Esophagus (tissue), 2 donors: ENCODE results near the gene CDCP1. TPM values are rescaled to one million over a fixed set of nuclear protein-coding genes. Genes with fewer than 3 reads are reported as not detected.
"Not testable (repeated sequence)": the region's sequence is repeated elsewhere in the genome, so short reads cannot be mapped to it uniquely, and the experiment has no call there.

Source experiments
- H3K27ac ChIP-seq, 2 donors: one replicate each; pipeline ENCODE4 v1.5.1; 2013; ENCODE audit warnings: low read depth in 2 of 2, mild to moderate bottlenecking in 2 of 2, inconsistent platforms in 1 of 2, low read length in 1 of 2, moderate library complexity in 1 of 2
- H3K27me3 ChIP-seq, 2 donors: one replicate each; pipeline ENCODE4 v1.6.1; 2013; ENCODE audit warnings: low read length in 2 of 2, control low read depth in 1 of 2, mild to moderate bottlenecking in 1 of 2; ENCODE audit not compliant: insufficient read depth in 2 of 2, control insufficient read depth in 1 of 2
- H3K36me3 ChIP-seq, 2 donors: one replicate each; pipeline ENCODE4 v1.6.1; 2013; ENCODE audit warnings: low read length in 1 of 2; ENCODE audit not compliant: control insufficient read depth in 2 of 2, insufficient read depth in 2 of 2
- H3K4me1 ChIP-seq, 2 donors: one replicate each; pipeline ENCODE4 v1.6.1; 2013; ENCODE audit warnings: low read length in 1 of 2; ENCODE audit not compliant: control insufficient read depth in 2 of 2, insufficient read depth in 2 of 2
- H3K4me3 ChIP-seq, 2 donors: one replicate each; pipeline ENCODE4 v1.5.1; 2013; ENCODE audit warnings: low read length in 2 of 2, mild to moderate bottlenecking in 2 of 2, low read depth in 1 of 2, moderate library complexity in 1 of 2
- H3K9me3 ChIP-seq, 2 donors: one replicate each; pipeline ENCODE4 v1.6.1; 2013; ENCODE audit warnings: mild to moderate bottlenecking in 2 of 2, low read depth in 1 of 2, low read length in 1 of 2, moderate library complexity in 1 of 2; ENCODE audit not compliant: control insufficient read depth in 2 of 2, insufficient read depth in 1 of 2
- WGBS, 2 donors: extraction: QIAGEN DNeasy Blood & Tissue Kit; methylation state at CpG; one replicate each; pipeline ENCODE4 v1.1.7; 2013; 5-methylcytosine and 5-hydroxymethylcytosine counted together
- polyA plus RNA-seq, 2 donors: library from polyadenylated mRNA; stranded (reverse); fragments of 200-250 nt; gene quantifications; one replicate each; pipeline ENCODE4 v1.2.3, GENCODE V29; 2013
- donor health status: healthy with polysubstance abuse.
- donor health status: Bipolar disorder and iron deficiency.

Gene CDCP1
- polyA plus RNA-seq, 2 donors, result 21.0 to 24.3 TPM

DNA sequence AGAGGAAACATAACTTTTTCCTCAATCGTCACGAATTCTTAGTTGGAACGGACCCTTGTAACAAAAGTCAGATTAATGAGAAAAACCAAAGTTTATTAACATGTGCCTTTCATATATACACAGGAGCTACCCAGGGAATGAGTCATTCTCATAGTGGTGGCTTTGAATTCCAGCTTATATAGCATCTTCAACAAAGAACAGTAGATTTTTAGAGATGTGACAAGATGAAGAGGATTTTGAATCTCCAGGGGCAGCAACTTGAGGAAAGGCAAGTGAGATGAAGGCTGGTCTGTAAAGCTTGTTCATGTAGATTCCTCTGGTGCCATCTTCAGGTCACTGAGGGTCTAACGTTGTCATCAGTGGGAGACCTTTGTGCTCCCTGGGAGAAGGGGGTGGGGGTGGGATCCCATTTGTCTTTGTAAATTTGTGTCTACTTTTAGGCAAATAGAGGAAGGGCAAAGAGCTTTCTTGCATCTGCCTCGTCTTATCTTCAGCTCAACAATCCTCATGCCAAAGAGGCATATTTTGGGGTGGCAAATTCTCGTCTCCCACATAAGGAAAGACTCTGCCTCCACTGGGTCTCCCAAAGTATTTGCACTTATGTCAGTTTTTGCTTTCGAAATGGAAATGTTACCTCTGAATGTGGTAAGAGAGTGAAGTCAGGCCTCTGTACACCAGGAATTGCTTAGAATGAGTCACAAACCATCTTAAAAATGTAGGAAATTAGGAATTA lies 90.6 kb downstream of the CDCP1 start:
- H3K4me3 ChIP-seq, result no peak overlapping the region
- WGBS, 2 donors, result 67 to 73% methylated on average over 7 of the region's 7 CpGs
- no peaks in the 10 kb centered on the region for H3K4me1 ChIP-seq
- no peak overlapping the region for H3K27ac ChIP-seq
- no peaks in the 10 kb centered on the region for H3K9me3 ChIP-seq
- no peaks in the 10 kb centered on the region for H3K36me3 ChIP-seq
- H3K27me3 ChIP-seq, result no peaks in the 10 kb centered on the region

GRCh38 chr3:45055032-45055410 lies 91.2 kb downstream of the CDCP1 start:
- no peaks in the 10 kb centered on the region for H3K27me3 ChIP-seq
- WGBS, 2 donors, result 42 to 54% methylated on average over 2 of the region's 2 CpGs
- H3K4me1 ChIP-seq, result no peaks in the 10 kb centered on the region
- no peaks in the 10 kb centered on the region for H3K9me3 ChIP-seq
- no peak overlapping the region for H3K27ac ChIP-seq
- no peaks in the 10 kb centered on the region for H3K36me3 ChIP-seq
- no peak overlapping the region for H3K4me3 ChIP-seq

DNA sequence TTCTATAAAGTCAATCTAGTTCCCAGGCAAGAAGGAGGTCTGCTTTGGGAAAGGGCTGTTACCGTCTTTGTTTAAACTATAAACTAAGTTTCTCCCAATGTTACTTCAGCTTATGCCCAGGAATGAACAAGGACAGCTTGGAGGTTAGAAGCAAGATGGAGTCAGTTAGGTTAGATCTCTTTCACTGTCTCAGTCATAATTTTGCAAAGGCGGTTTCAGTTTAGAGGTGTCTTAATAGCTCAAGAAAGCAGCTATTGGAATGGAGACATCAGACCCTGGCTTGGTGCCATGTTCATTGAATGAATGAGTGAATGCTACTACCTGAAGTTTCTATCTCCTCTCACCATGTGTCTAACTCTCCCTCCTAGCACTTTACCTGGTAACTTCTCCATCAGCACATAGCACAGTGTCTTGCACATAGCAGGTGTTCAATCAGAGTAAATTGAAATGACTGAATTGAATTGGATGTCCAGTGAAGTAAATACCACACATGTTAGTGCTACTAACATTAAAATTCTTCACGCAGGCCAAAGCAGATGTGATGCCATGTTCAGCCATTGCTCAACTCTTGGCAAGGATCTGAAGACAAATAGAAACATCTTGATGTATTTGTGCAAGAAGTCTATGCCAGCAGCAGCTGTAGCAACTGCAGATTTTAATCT lies 91.9 kb downstream of the CDCP1 start:
- 66% methylated on average over 3 of the region's 3 CpGs for WGBS, 2 donors
- Histone ChIP-seq H3K4me3 (no peak overlapping the region), H3K4me1 (no peaks in the 10 kb centered on the region), H3K36me3 (no peaks in the 10 kb centered on the region), H3K9me3 (no peaks in the 10 kb centered on the region), H3K27me3 (no peaks in the 10 kb centered on the region), H3K27ac (no peak overlapping the region)

DNA sequence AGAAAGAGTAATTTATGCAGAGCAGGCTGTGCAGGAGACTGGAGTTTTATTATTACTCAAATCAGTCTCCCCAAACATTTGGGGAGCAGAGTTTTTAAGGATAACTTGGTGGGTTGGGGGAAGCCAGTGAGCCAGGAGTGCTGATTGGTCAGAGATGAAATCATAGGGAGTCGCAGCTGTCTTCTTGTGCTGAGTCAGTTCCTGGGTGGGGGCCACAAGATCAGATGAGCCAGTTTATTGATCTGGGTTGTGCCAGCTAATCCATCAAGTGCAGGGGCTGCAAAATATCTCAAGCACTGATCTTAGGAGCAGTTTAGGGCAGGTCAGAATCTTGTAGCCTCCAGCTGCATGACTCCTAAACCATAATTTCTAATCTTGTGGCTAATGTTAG lies 92.4 kb downstream of the CDCP1 start:
- not testable (repeated sequence) for H3K27ac ChIP-seq, H3K36me3 ChIP-seq, H3K9me3 ChIP-seq, H3K4me1 ChIP-seq, H3K4me3 ChIP-seq, H3K27me3 ChIP-seq
- 58 to 62% methylated on average over 1 of the region's 1 CpG for WGBS, 2 donors

- Histone ChIP-seq H3K27me3 (no peaks in the 10 kb centered on the region), H3K27ac (no peak overlapping the region), H3K4me1 (no peaks in the 10 kb centered on the region), H3K4me3 (no peak overlapping the region), H3K9me3 (no peaks in the 10 kb centered on the region), H3K36me3 (no peaks in the 10 kb centered on the region)
- WGBS, 2 donors, result 83 to 85% methylated on average over 5 to 6 of the region's 6 CpGs
These were observed 94.5 kb downstream of the CDCP1 start for GRCh38 chr3:45051685-45052084.

- H3K27me3 ChIP-seq, result no peaks in the 10 kb centered on the region
- H3K9me3 ChIP-seq, result no peaks in the 10 kb centered on the region
- 85 to 86% methylated on average over 4 of the region's 4 CpGs for WGBS, 2 donors
- H3K4me3 ChIP-seq, result no peak overlapping the region
- no peak overlapping the region for H3K27ac ChIP-seq
- no peaks in the 10 kb centered on the region for H3K4me1 ChIP-seq
- no peaks in the 10 kb centered on the region for H3K36me3 ChIP-seq
These were observed 96.4 kb downstream of the CDCP1 start for GRCh38 chr3:45049807-45050206.

GRCh38 chr3:45048244-45048643 lies 97.9 kb downstream of the CDCP1 start:
- WGBS, 2 donors, result 29 to 51% methylated on average over 4 of the region's 4 CpGs
- no peaks in the 10 kb centered on the region for H3K36me3 ChIP-seq
- no peaks in the 10 kb centered on the region for H3K27me3 ChIP-seq
- H3K4me1 ChIP-seq, result no peaks in the 10 kb centered on the region
- no peak overlapping the region for H3K27ac ChIP-seq
- H3K4me3 ChIP-seq, result no peak overlapping the region
- no peaks in the 10 kb centered on the region for H3K9me3 ChIP-seq

GRCh38 chr3:45043728-45044299 lies 102.4 kb downstream of the CDCP1 start:
- no peaks in the 10 kb centered on the region for H3K4me1 ChIP-seq
- H3K4me3 ChIP-seq, result no peak overlapping the region
- 22 to 36% methylated on average over 2 of the region's 2 CpGs for WGBS, 2 donors
- H3K27ac ChIP-seq, result peak overlapping the region in 1 of 2 donors; percentile 51
- no peaks in the 10 kb centered on the region for H3K36me3 ChIP-seq
- no peaks in the 10 kb centered on the region for H3K27me3 ChIP-seq
- no peaks in the 10 kb centered on the region for H3K9me3 ChIP-seq

GRCh38 chr3:45042162-45042561 lies 104.0 kb downstream of the CDCP1 start:
- Histone ChIP-seq H3K27me3 (no peaks in the 10 kb centered on the region), H3K9me3 (no peaks in the 10 kb centered on the region), H3K27ac (no peak overlapping the region), H3K4me3 (no peak overlapping the region), H3K4me1 (no peaks in the 10 kb centered on the region), H3K36me3 (no peaks in the 10 kb centered on the region)
- 58 to 81% methylated on average over 3 of the region's 3 CpGs for WGBS, 2 donors

DNA sequence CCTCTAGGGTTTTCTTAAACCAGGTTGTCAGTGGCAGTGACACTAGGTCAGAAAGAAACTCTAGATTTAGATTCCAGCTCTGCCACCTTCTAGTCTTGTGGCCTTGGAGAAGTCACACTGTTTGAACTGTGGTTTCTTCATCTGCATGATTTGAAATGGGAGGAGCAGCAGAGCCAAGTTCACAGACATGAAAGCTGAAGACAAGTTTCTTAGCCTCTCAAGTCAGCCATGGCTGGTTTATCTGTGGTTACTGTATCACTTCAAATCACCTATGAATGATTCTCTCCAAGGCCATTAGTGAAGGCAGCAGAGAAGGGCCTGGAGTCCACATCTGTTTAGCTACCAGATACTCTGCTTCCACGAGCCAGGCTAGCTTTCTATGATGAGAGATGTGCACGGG lies 104.5 kb downstream of the CDCP1 start:
- no peak overlapping the region for H3K4me3 ChIP-seq
- WGBS, 2 donors, result 80 to 86% methylated on average over 2 of the region's 2 CpGs
- no peaks in the 10 kb centered on the region for H3K9me3 ChIP-seq
- H3K27ac ChIP-seq, result no peak overlapping the region
- H3K4me1 ChIP-seq, result no peaks in the 10 kb centered on the region
- no peaks in the 10 kb centered on the region for H3K36me3 ChIP-seq
- no peaks in the 10 kb centered on the region for H3K27me3 ChIP-seq
